Measurements from ENCODE around the gene HS3ST3A1.

The HS3ST3A1 gene

GRCh38 chr17:13642188-13642587, 40.5 kb upstream of the HS3ST3A1 start:
- no peak for DNase-seq (ENCODE audit: low read depth)
- in situ Hi-C loops (cut with HindIII; ENCODE audit: low sequenced_read_pairs) = no loop called here

GRCh38 chr17:13640551-13640950, 38.8 kb upstream of the HS3ST3A1 start:
- in situ Hi-C loops (cut with HindIII; ENCODE audit: low sequenced_read_pairs) = no loop called here
- DNase-seq (ENCODE audit: low read depth) = no peak
- no peak overlapping the region for H3K4me3 ChIP-seq (ENCODE audit: low read depth, low read length)
- no peak for TF ChIP-seq CTCF (IDR thresholded peaks at IDR 0.05; ENCODE audit: low read depth, low read length, missing control alignments)

More at GRCh38 chr17:13642188-13642587, 40.5 kb upstream of the HS3ST3A1 start:
- TF ChIP-seq CTCF (IDR thresholded peaks at IDR 0.05; ENCODE audit: low read depth, low read length, missing control alignments) = no peak
- H3K4me3 ChIP-seq (ENCODE audit: low read depth, low read length) = no peak overlapping the region

- H3K4me3 ChIP-seq (ENCODE audit: low read depth, low read length) = no peak overlapping the region
- peak; percentile 20 for DNase-seq (ENCODE audit: low read depth)
- TF ChIP-seq CTCF (IDR thresholded peaks at IDR 0.05; ENCODE audit: low read depth, low read length, missing control alignments) = no peak
- in situ Hi-C loops (cut with HindIII; ENCODE audit: low sequenced_read_pairs) = no loop called here
Observed at GRCh38 chr17:13638855-13639458, 37.2 kb upstream of the HS3ST3A1 start.

GRCh38 chr17:13636951-13637350, 35.2 kb upstream of the HS3ST3A1 start:
- no peak overlapping the region for H3K4me3 ChIP-seq (ENCODE audit: low read depth, low read length)
- TF ChIP-seq CTCF (IDR thresholded peaks at IDR 0.05; ENCODE audit: low read depth, low read length, missing control alignments) = no peak
- no peak for DNase-seq (ENCODE audit: low read depth)
- in situ Hi-C loops (cut with HindIII; ENCODE audit: low sequenced_read_pairs) = no loop called here

- DNase-seq (ENCODE audit: low read depth) = peak; percentile 16
- TF ChIP-seq CTCF (IDR thresholded peaks at IDR 0.05; ENCODE audit: low read depth, low read length, missing control alignments) = no peak
- in situ Hi-C loops (cut with HindIII; ENCODE audit: low sequenced_read_pairs) = no loop called here
- no peak overlapping the region for H3K4me3 ChIP-seq (ENCODE audit: low read depth, low read length)
Observed at GRCh38 chr17:13635951-13636350, 34.2 kb upstream of the HS3ST3A1 start.

- no peak for DNase-seq (ENCODE audit: low read depth)
- in situ Hi-C loops (cut with HindIII; ENCODE audit: low sequenced_read_pairs) = no loop called here
- TF ChIP-seq CTCF (IDR thresholded peaks at IDR 0.05; ENCODE audit: low read depth, low read length, missing control alignments) = no peak
- no peak overlapping the region for H3K4me3 ChIP-seq (ENCODE audit: low read depth, low read length)
Observed at GRCh38 chr17:13634021-13634420, 32.3 kb upstream of the HS3ST3A1 start.
